ENCODE data around the gene HNRNPAB.
"Not testable (repeated sequence)": the region's sequence is repeated elsewhere in the genome, so short reads cannot be mapped to it uniquely, and the experiment has no call there.

Gene HNRNPAB

GRCh38 chr5:178230879-178231538, 26.7 kb downstream of the HNRNPAB start:
- DNase-seq (ENCODE audit: low read depth): no peak

- DNase-seq (ENCODE audit: low read depth): no peak
These were observed 27.3 kb downstream of the HNRNPAB start for GRCh38 chr5:178231539-178232123.

- peak; percentile 55 for DNase-seq (ENCODE audit: low read depth)
These were observed 28.0 kb downstream of the HNRNPAB start, which contains the start of gene PHYKPL for GRCh38 chr5:178232124-178232919. PHYKPL (minus strand) TSS chr5:178232802; CDS start chr5:178232550, 252 bp downstream.

GRCh38 chr5:178232920-178233429, 28.6 kb downstream of the HNRNPAB start:
- no peak for DNase-seq (ENCODE audit: low read depth)

GRCh38 chr5:178234121-178234749, 29.9 kb downstream of the HNRNPAB start:
- no peak for DNase-seq (ENCODE audit: low read depth)

GRCh38 chr5:178234750-178235587, 30.6 kb downstream of the HNRNPAB start:
- peak; percentile 28 for DNase-seq (ENCODE audit: low read depth)

GRCh38 chr5:178235588-178235974, 31.2 kb downstream of the HNRNPAB start:
- DNase-seq (ENCODE audit: low read depth): no peak

- no peak for DNase-seq (ENCODE audit: low read depth)
These were observed 31.8 kb downstream of the HNRNPAB start for GRCh38 chr5:178236126-178236525.

- no peak for DNase-seq (ENCODE audit: low read depth)
These were observed 32.3 kb downstream of the HNRNPAB start for GRCh38 chr5:178236679-178237078.

GRCh38 chr5:178237431-178238312, 33.3 kb downstream of the HNRNPAB start:
- DNase-seq (ENCODE audit: low read depth): no peak

GRCh38 chr5:178238313-178238635, 33.9 kb downstream of the HNRNPAB start:
- DNase-seq (ENCODE audit: low read depth): no peak

GRCh38 chr5:178238711-178239592, 34.6 kb downstream of the HNRNPAB start:
- DNase-seq (ENCODE audit: low read depth): no peak

- DNase-seq (ENCODE audit: low read depth): not testable (repeated sequence)
These were observed 35.4 kb downstream of the HNRNPAB start for GRCh38 chr5:178239626-178240301.

GRCh38 chr5:178240341-178240741, 36.0 kb downstream of the HNRNPAB start:
- DNase-seq (ENCODE audit: low read depth): no peak

GRCh38 chr5:178240766-178241165, 36.4 kb downstream of the HNRNPAB start:
- no peak for DNase-seq (ENCODE audit: low read depth)

- DNase-seq (ENCODE audit: low read depth): no peak
These were observed 36.9 kb downstream of the HNRNPAB start for GRCh38 chr5:178241231-178241663.

- DNase-seq (ENCODE audit: low read depth): no peak
These were observed 37.4 kb downstream of the HNRNPAB start for GRCh38 chr5:178241688-178242231.

- no peak for DNase-seq (ENCODE audit: low read depth)
These were observed 38.1 kb downstream of the HNRNPAB start for GRCh38 chr5:178242416-178242815.

GRCh38 chr5:178244576-178244975, 40.2 kb downstream of the HNRNPAB start:
- no peak for DNase-seq (ENCODE audit: low read depth)

All from T-helper 22 cell (primary cell).